T47D (cell line): ENCODE data around the gene PHF21A.

Source experiments
- DNase-seq, 2 experiments: peaks; one replicate each; pipeline versions ENCODE4 v3.0.0 to v3.0.0-alpha.2; 2011 to 2012; ENCODE audit warnings: low read depth in 1 of 2, low spot score in 1 of 2
- JUND ChIP-seq: IDR thresholded peaks from 2 replicates; pipeline ENCODE4 v1.6.1; 2012; ENCODE audit warnings: low read depth
- in situ Hi-C: cut with HindIII; loops from 2 replicates; pipeline ENCODE4 v1.10.0; 2016; ENCODE audit warnings: low sequenced_read_pairs, low pct_unique_long_range_greater_than_20kb

PHF21A gene

DNA sequence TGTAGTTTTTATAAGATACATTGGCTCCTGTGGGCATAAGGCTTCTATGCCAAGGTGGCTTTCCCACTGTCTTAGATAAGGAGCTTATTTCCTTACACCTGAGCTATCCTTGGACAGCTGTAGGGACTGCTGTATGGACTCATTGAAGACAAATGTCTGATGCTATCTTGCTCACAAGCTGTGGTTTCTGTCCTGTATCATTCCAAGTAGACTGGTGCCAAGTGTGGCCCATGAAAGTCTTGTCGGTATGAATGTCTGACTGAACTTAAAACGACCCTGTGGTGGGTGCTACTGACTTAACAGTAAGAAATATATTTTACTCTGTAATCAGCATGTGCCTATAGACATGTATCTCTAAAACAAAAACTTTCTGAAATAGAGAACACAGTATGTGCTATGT, 153.7 kb downstream of the PHF21A start:
- DNase-seq: no peak
- no peak for TF ChIP-seq JUND
- in situ Hi-C loops: no loop called here

GRCh38 chr11:45964911-45965389, 156.3 kb downstream of the PHF21A start:
- TF ChIP-seq JUND: no peak
- peak; percentile 43 to 84 for DNase-seq
- in situ Hi-C loops: no loop called here

DNA sequence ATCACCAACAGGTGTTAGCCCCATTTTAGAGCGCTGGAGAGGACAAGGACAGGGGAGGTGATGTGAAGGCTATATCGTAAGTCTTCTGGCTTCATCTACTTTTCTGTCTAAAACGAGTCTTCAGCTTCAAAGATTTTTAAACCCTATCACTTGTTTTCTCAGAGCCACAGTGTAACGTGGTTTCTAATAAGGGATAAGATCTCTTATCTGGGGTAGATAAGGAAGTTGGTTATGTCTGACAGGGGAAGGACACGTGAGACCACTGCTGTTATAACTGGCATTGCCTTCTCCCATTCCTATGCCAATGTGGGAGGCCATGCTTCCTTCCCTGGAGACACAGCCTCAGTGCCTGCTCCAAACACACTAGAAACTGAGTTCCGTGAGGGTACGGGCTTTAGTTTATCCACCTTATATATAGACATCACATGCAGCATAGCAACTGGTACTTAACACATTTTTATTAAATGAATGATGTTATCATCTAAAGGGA, 159.5 kb downstream of the PHF21A start:
- no peak for DNase-seq
- in situ Hi-C loops: no loop called here
- TF ChIP-seq JUND: no peak

DNA sequence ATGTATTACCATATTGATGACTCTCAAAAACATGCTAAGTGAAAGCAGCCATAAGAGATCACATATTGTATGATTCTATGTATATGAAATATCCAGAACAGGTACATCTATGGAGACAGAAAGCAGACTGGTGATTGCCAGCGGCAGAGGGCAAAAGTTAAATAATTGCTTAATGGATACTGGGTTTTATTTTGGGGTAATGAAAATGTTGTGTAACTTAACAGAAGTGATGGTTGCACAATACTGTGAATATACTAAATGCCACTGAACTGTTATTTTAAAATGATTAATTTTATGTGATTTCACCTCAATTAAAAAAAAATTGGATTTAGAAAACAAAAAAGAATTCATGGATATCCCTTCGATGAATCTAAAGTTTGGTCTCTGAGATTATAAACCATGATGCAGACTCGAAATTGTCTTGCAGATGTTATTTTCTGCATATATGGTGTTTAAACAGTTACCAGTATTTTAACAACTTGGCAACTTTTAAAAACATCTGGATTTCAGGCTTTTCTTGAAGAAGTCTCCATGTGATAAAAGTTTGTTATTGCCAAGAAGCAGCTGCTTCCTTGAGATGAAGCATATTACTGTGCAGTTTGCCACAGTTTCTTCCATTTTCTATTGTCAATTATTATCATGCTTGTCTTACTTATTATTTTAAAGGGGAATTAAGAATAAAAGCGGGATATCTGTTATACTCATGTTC, 160.7 kb downstream of the PHF21A start:
- DNase-seq: no peak
- in situ Hi-C loops: no loop called here
- TF ChIP-seq JUND: no peak

GRCh38 chr11:45959851-45960250, 161.4 kb downstream of the PHF21A start:
- no peak for DNase-seq
- TF ChIP-seq JUND: no peak
- in situ Hi-C loops: no loop called here

DNA sequence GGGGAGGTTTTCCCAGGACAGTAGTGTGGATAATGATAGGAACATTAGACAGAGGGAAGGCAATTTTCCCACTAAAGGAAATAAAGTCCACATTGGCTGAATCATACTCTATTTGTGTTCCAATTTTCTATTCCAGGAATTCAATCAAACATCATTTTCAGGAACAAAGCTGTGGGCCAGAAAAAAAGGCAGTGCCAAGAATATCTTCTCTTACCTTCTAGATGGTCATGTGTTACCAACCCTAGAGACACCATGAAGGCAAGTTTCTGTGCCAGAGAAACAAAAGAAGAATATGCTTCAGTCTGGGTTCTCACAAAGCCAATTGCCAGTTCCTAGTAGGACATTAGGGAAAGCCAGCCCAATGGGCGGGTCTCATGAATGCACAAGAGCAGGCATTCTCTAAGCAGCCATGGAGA, 171.3 kb downstream of the PHF21A start:
- DNase-seq: no peak
- in situ Hi-C loops: no loop called here
- no peak for TF ChIP-seq JUND

- no peak for TF ChIP-seq JUND
- in situ Hi-C loops: no loop called here
- no peak for DNase-seq
Measured at GRCh38 chr11:45948356-45948755, 172.9 kb downstream of the PHF21A start.

GRCh38 chr11:45947885-45948284, 173.4 kb downstream of the PHF21A start:
- in situ Hi-C loops: no loop called here
- DNase-seq: no peak

DNA sequence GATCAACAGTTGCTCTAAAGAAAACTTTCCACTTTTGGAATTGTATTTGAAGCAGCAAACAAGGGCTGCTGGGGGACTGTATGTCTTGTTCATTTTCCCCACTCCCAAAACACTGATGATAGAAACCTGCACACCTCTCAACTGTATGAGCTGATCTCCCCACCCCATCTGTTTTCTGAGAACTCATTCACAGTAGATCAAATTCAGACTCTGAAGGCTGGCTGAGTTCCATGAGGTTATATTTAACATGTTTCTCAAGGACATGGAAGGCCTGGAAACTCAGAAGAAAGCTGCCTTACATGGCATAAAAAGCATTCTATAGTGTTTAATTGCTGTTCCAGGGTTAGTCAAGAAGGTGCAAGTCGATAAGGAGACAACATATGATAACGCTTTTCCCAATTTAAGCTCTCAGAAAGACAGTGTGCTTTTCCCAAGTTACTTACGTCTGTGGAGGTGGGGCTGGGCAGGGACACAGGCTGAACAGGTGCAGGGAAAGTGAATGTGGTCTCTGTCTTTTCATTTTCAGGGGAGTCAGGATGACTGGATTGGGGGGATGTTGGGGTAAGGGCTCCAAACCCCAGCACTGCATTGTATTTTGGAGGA, 175.8 kb downstream of the PHF21A start:
- TF ChIP-seq JUND: no peak
- in situ Hi-C loops: no loop called here
- no peak for DNase-seq

More at GRCh38 chr11:45947885-45948284, 173.4 kb downstream of the PHF21A start:
- TF ChIP-seq JUND: no peak

DNA sequence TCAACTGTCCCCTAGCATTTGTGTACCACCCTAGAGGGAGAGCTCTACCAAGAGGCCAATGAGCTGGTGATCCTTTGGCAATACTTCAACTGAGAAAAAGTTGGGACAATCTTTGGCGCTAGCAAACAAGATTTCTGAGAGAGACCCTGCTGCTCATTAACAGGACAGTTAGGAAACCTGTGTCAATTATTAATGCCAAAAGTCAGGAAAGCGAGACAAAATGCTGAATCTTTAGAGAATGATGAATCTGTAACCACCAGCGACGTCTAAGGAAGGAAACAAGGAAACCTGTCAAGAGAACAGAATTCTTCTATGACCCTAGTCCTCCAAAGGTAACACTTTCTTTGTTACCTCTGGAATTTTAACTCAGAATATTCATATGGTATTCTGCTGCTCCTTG, 178.9 kb downstream of the PHF21A start:
- in situ Hi-C loops: no loop called here

GRCh38 chr11:45941285-45941684, 180.0 kb downstream of the PHF21A start:
- TF ChIP-seq JUND: no peak
- in situ Hi-C loops: no loop called here
- no peak for DNase-seq

More for the DNA sequence above, 178.9 kb downstream of the PHF21A start:
- no peak for DNase-seq
- TF ChIP-seq JUND: no peak

DNA sequence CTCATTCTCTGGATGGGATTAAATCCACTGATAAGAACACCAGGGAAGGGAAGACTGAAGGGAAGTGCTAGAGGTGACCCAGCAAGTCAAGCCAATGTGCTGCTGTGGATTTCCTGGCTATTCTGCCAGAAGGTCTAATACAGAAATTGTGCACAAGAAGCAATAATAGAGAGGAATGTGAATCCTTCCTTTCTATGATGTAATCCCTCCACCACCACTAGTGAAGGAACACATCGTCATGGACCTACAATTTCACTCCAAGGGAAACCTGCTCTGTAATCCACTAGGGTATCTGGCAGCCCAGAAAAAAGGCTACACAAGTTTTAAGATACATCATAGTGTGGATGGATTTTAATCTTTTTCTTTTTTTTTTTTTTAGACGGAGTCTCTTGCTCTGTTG, 181.4 kb downstream of the PHF21A start:
- no peak for TF ChIP-seq JUND
- in situ Hi-C loops: no loop called here
- DNase-seq: no peak

DNA sequence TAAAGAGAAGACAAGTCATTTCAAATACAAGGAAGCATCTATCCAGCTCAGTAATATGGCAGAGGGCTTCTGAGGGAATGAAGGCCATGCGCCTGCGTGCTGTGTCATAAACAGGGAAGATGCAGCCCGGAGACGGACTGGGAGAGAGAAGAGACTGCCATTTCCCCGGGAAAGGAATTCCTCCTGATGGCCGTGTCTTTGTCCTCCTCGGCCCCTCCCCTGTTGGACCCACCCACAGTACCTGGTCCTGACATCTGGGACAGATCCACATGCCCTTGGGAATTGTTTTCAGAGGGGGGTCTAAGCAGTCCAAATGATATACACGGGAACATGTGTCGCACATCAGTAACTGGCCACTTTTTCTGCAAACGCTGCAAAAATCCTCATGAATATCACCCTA, 183.3 kb downstream of the PHF21A start:
- in situ Hi-C loops: no loop called here
- no peak for TF ChIP-seq JUND
- no peak for DNase-seq
